Endothelial cell of umbilical vein (primary cell): Measurements from ENCODE around the gene PTGS1. TPM values are rescaled to one million over a fixed set of nuclear protein-coding genes. Genes with fewer than 3 reads are reported as not detected.

ENCODE experiments used
- BruUV-seq: library from RNA; stranded (reverse); fragments of 400-500 nt; replicated peaks from 2 replicates; lab custom pipeline; 2021; lab: Mats Ljungman, UMichigan
- CTCF ChIA-PET: fragments of 300-600, 350-600 bp; sonication (Branson Sonifier 250); formaldehyde crosslinking; loops from one replicate; lab custom pipeline; 2021; ENCODE audit warnings: antibody characterized with exemption, inconsistent platforms; lab: Charles Lee
- POLR2A ChIA-PET: fragments of 300-600, 350-600 bp; sonication (Branson Sonifier 250); formaldehyde crosslinking; loops from one replicate; lab custom pipeline; 2021; ENCODE audit warnings: antibody characterized with exemption, inconsistent platforms; lab: Charles Lee
- DNase-seq: peaks from one replicate; pipeline ENCODE4 v3.0.0-alpha.2; 2011; ENCODE audit warnings: low read depth, low spot score
- FAIRE-seq: peaks from 2 replicates; lab custom pipeline; 2011; peaks lifted over from hg19 to GRCh38; lab: Jason Lieb, UNC
- H2AFZ ChIP-seq: 2 replicates; pipeline ENCODE4 v1.6.0; 2012; ENCODE audit warnings: low read depth, low read length, control low read depth, inconsistent platforms
- H3K27ac ChIP-seq: 2 replicates; pipeline ENCODE4 v1.5.1; 2011; ENCODE audit warnings: low read depth, mild to moderate bottlenecking, control low read depth, low read length, moderate library complexity; ENCODE audit not compliant: insufficient read depth
- H3K27me3 ChIP-seq, 2 experiments: 2 replicates each; pipeline versions ENCODE4 v1.6.0 to v1.6.1; 2011; ENCODE audit warnings: low read length in 2 of 2, mixed read lengths in 1 of 2; ENCODE audit not compliant: control insufficient read depth in 2 of 2, insufficient read depth in 2 of 2
- H3K36me3 ChIP-seq, 2 experiments: 2 replicates in 1 of 2; 3 replicates in 1 of 2; pipeline ENCODE4 v1.5.1; 2011; ENCODE audit warnings: low read length in 2 of 2, mild to moderate bottlenecking in 1 of 2, moderate library complexity in 1 of 2; ENCODE audit not compliant: control insufficient read depth in 2 of 2, insufficient read depth in 2 of 2; ENCODE audit errors: extremely low read depth in 1 of 2
- H3K4me1 ChIP-seq: 3 replicates; pipeline ENCODE4 v1.5.1; 2011; ENCODE audit warnings: mild to moderate bottlenecking, low read length; ENCODE audit not compliant: control insufficient read depth, insufficient read depth; ENCODE audit errors: extremely low read depth
- H3K4me2 ChIP-seq: 2 replicates; pipeline ENCODE4 v1.6.1; 2011; ENCODE audit warnings: low read length, control low read depth, mixed read lengths; ENCODE audit not compliant: insufficient read depth
- H3K4me3 ChIP-seq, 3 experiments: fragments of 200-600 bp in 1 of 3; sonication (generic), shearing (Covaris generic) in 1 of 3; replicated peaks in 1 of 3; 2 replicates each; pipeline ENCODE4 v1.5.1; 2011 to 2016; ENCODE audit warnings: control low read depth in 3 of 3, low read length in 3 of 3, mild to moderate bottlenecking in 2 of 3, inconsistent platforms in 1 of 3, low read depth in 1 of 3, moderate library complexity in 1 of 3; ENCODE audit not compliant: insufficient read depth in 1 of 3
- H3K79me2 ChIP-seq: 2 replicates; pipeline ENCODE4 v1.6.0; 2012; ENCODE audit warnings: low read length, inconsistent platforms; ENCODE audit not compliant: control insufficient read depth, insufficient read depth
- H3K9ac ChIP-seq: replicated peaks from 2 replicates; pipeline ENCODE3; 2011; ENCODE audit warnings: low read length, control low read depth; ENCODE audit not compliant: insufficient read depth; ENCODE audit errors: extremely low read depth
- H3K9me1 ChIP-seq: replicated peaks from 3 replicates; pipeline ENCODE4 v1.6.0; 2011; ENCODE audit warnings: mild to moderate bottlenecking, low read length; ENCODE audit not compliant: control insufficient read depth, insufficient read depth; ENCODE audit errors: extremely low read depth
- H3K9me3 ChIP-seq: replicated peaks from 2 replicates; pipeline ENCODE4 v1.5.1; 2012; ENCODE audit warnings: low read length, inconsistent platforms; ENCODE audit not compliant: control insufficient read depth, insufficient read depth
- H4K20me1 ChIP-seq: replicated peaks from 2 replicates; pipeline ENCODE3; 2011; ENCODE audit warnings: mild to moderate bottlenecking, low read length; ENCODE audit not compliant: control insufficient read depth, insufficient read depth; ENCODE audit errors: extremely low read depth
- CTCF ChIP-seq, 2 donors: IDR thresholded peaks; 1 replicate in 1 of 2; 2 replicates in 1 of 2; pipeline ENCODE4 v1.5.1; 2011; ENCODE audit warnings: low read length in 2 of 2, mild to moderate bottlenecking in 2 of 2, moderate library complexity in 2 of 2, control low read depth in 1 of 2, inconsistent platforms in 1 of 2, low read depth in 1 of 2; ENCODE audit not compliant: insufficient read depth in 1 of 2; ENCODE audit errors: extremely low read depth in 1 of 2
- EZH2 ChIP-seq: IDR thresholded peaks from 2 replicates; pipeline ENCODE4 v1.6.1; 2012; ENCODE audit warnings: borderline replicate concordance, low read depth, mild to moderate bottlenecking, moderate library complexity, low read length, inconsistent platforms; ENCODE audit not compliant: severe bottlenecking
- FOS ChIP-seq: IDR thresholded peaks from 2 replicates; pipeline ENCODE4 v1.6.1; 2011; ENCODE audit warnings: mild to moderate bottlenecking, low read length, moderate library complexity, borderline replicate concordance; ENCODE audit not compliant: insufficient read depth
- GATA2 ChIP-seq: IDR thresholded peaks from 2 replicates; pipeline ENCODE4 v1.7.0; 2011; ENCODE audit warnings: low read depth, mild to moderate bottlenecking, moderate library complexity, mixed read lengths, low read length; ENCODE audit not compliant: insufficient read length, insufficient read depth
- JUN ChIP-seq: IDR thresholded peaks from 2 replicates; pipeline ENCODE4 v1.6.1; 2011; ENCODE audit warnings: borderline replicate concordance, low read depth; ENCODE audit not compliant: insufficient read length, insufficient read depth
- MAX ChIP-seq: IDR thresholded peaks from 2 replicates; pipeline ENCODE4 v1.6.1; 2011; ENCODE audit not compliant: insufficient read depth, insufficient read length
- MYC ChIP-seq: IDR thresholded peaks from one replicate; pipeline ENCODE4 v1.6.1; 2011; ENCODE audit warnings: mild to moderate bottlenecking, low read depth, low read length
- POLR2A ChIP-seq: IDR thresholded peaks from 2 replicates; pipeline ENCODE4 v1.6.1; 2012; ENCODE audit warnings: low read depth, mild to moderate bottlenecking, control low read depth, low read length
- POLR2AphosphoS5 ChIP-seq: IDR thresholded peaks from 2 replicates; pipeline ENCODE4 v1.6.1; 2012; ENCODE audit warnings: low read depth, mild to moderate bottlenecking, control low read depth, low read length, moderate library complexity; ENCODE audit not compliant: insufficient read depth
- dilution Hi-C: fragments of 300-500 bp; cut with MboI; formaldehyde crosslinking; loops from one replicate; pipeline ENCODE4 v1.15.0; 2019; ENCODE audit warnings: low sequenced_read_pairs; ENCODE audit not compliant: extremely low pct_ligation_motif_present
- intact Hi-C: fragments of 100-400 bp; cut with micrococcal nuclease; formaldehyde crosslinking; loops from one replicate; pipeline ENCODE4 v1.10.0; 2022
- polyA plus RNA-seq, 4 experiments: library from polyadenylated mRNA; depleted of rRNA in 3 of 4; stranded (reverse) in 3 of 4; unstranded in 1 of 4; fragments of >200 nt; gene quantifications; 2 replicates each; pipeline versions ENCODE4 v1.2.1 to v1.2.3, GENCODE V29; 2011 to 2012; ENCODE audit warnings: missing spikeins in 1 of 4
- total RNA-seq: library from RNA; stranded (reverse); gene quantifications from 2 replicates; pipeline ENCODE4 v1.2.3, GENCODE V29; 2021

PTGS1 gene
- total and polyA plus RNA-seq, 2 donors (not counting 3 experiments of a cell fraction or from before 2014, with no cell fraction given): 37.6 to 45.2 TPM

- Histone ChIP-seq H3K9ac (no peak overlapping the region), H3K4me3 (no peak overlapping the region), H3K4me1 (peaks cover 19% of the 10 kb centered on the region), H3K27me3 (no peaks in the 10 kb centered on the region), H3K36me3 (no peaks in the 10 kb centered on the region), H3K9me3 (no peaks in the 10 kb centered on the region), H3K9me1 (no peaks in the 10 kb centered on the region), H4K20me1 (no peaks in the 10 kb centered on the region), H3K27ac (no peak overlapping the region), H3K79me2 (no peaks in the 10 kb centered on the region), H3K4me2 (no peak overlapping the region), H2AFZ (no peak overlapping the region)
- POLR2A ChIA-PET: no interaction called here
- no peak for FAIRE-seq
- DNase-seq: no peak
- BruUV-seq: no TSS peak
- intact Hi-C loops (no loop called here), dilution Hi-C loops (no loop called here)
- no peak for TF ChIP-seq CTCF (IDR thresholded peaks at IDR 0.05; ENCODE audit: extremely low read depth in 1 of 2, insufficient read depth in 1 of 2, low read depth in 1 of 2, low read length in 2 of 2)
- no peak for TF ChIP-seq JUN
- TF ChIP-seq EZH2: no peak
- no peak for TF ChIP-seq GATA2
- TF ChIP-seq MYC: no peak
- no peak for TF ChIP-seq POLR2A
- TF ChIP-seq MAX: no peak
- TF ChIP-seq FOS: no peak
- TF ChIP-seq POLR2AphosphoS5: no peak
- CTCF ChIA-PET: interaction anchor here (1.2 kb wide), 1 partner anchor 74 kb away, joined by 6 read pairs; the partner anchor contains the start of genes MRRF and RBM18
Measured at GRCh38 chr9:122337556-122337929, 33.3 kb upstream of the PTGS1 start.
